Stimulated activated CD4-positive, alpha-beta T cell treated with anti-CD3 and anti-CD28 coated beads, TNF-alpha, amount 100 ng/mL, for 4 hours (primary cell): Measurements from ENCODE around the gene FAM131A.

Experiments used
- DNase-seq, 3 experiments: peaks; one replicate each; pipeline ENCODE4 v3.0.0-alpha.2; 2020; ENCODE audit warnings: low read depth in 3 of 3

The FAM131A gene

DNA sequence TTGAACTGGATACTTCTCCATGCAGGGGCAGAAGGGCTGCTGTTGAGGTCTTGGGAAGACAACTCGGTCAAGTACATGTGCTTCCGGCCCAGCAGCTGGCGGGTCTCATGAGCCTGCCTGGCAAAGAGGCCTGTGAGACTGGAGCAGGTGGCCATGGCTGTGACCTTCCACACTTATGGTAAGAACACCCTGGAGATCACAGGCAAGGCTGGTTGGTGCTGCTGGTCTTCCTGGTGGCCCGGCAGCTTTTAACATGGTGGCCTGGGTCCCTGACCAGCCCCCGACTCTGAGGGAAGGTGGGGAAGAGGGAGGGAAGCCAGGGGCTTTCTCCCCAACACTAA, 57.9 kb downstream of the FAM131A start:
- no peak for DNase-seq
